Loucy (cell line): ENCODE data around the gene CNTNAP2.

Experiments used
- H2AFZ ChIP-seq: fragments of 200-600 bp; sonication (generic); 2 replicates; pipeline ENCODE4 v1.6.0; 2016; ENCODE audit warnings: antibody characterized with exemption, mild to moderate bottlenecking, low read length, moderate library complexity
- H3F3A ChIP-seq: fragments of 200-600 bp; 2 replicates; pipeline ENCODE4 v1.6.0; 2016; ENCODE audit warnings: antibody characterized with exemption, low read depth, mild to moderate bottlenecking
- H3K27me3 ChIP-seq: fragments of 200-600 bp; sonication (generic); 2 replicates; pipeline ENCODE4 v1.6.1; 2014; ENCODE audit warnings: low read length, mild to moderate bottlenecking; ENCODE audit not compliant: insufficient read depth, poor library complexity, severe bottlenecking
- H3K36me3 ChIP-seq: fragments of 200-600 bp; sonication (generic); 2 replicates; pipeline ENCODE4 v1.6.1; 2016; ENCODE audit warnings: low read length; ENCODE audit not compliant: insufficient read depth
- H3K4me1 ChIP-seq: fragments of 200-600 bp; sonication (generic); 2 replicates; pipeline ENCODE4 v1.5.1; 2014; ENCODE audit warnings: low read length, mild to moderate bottlenecking; ENCODE audit not compliant: insufficient read depth, poor library complexity, severe bottlenecking
- H3K4me2 ChIP-seq: fragments of 200-600 bp; sonication (generic); 2 replicates; pipeline ENCODE4 v1.6.0; 2014; ENCODE audit warnings: antibody characterized with exemption, low read length, low read depth, mild to moderate bottlenecking; ENCODE audit not compliant: poor library complexity, severe bottlenecking
- H3K4me3 ChIP-seq: fragments of 200-600 bp; sonication (generic); 2 replicates; pipeline ENCODE4 v1.5.1; 2014; ENCODE audit warnings: low read length, mild to moderate bottlenecking, mixed read lengths; ENCODE audit not compliant: poor library complexity, severe bottlenecking
- H3K79me2 ChIP-seq: fragments of 200-600 bp; sonication (generic); 2 replicates; pipeline ENCODE4 v1.6.1; 2014; ENCODE audit warnings: low read length; ENCODE audit not compliant: insufficient read depth
- H3K9ac ChIP-seq: fragments of 200-600 bp; sonication (generic); 2 replicates; pipeline ENCODE4 v1.6.0; 2014; ENCODE audit warnings: mild to moderate bottlenecking, low read depth, low read length, moderate library complexity; ENCODE audit not compliant: poor library complexity, severe bottlenecking
- H3K9me2 ChIP-seq: fragments of 200-600 bp; sonication (generic); replicated peaks from 2 replicates; pipeline ENCODE4 v1.6.1; 2016; ENCODE audit warnings: low read depth, low read length, mixed read lengths
- H3K9me3 ChIP-seq: fragments of 200-600 bp; sonication (generic); 2 replicates; pipeline ENCODE4 v1.6.1; 2014; ENCODE audit warnings: mild to moderate bottlenecking, antibody characterized with exemption, low read length, low read depth; ENCODE audit not compliant: insufficient read depth
- H4K20me1 ChIP-seq: fragments of 200-600 bp; sonication (generic); 2 replicates; pipeline ENCODE4 v1.6.0; 2014; ENCODE audit warnings: antibody characterized with exemption, low read length, mild to moderate bottlenecking; ENCODE audit not compliant: insufficient read depth, poor library complexity, severe bottlenecking
- EZH2phosphoT487 ChIP-seq: fragments of 200-600 bp; IDR thresholded peaks from 2 replicates; pipeline ENCODE4 v1.6.1; 2018; ENCODE audit warnings: antibody characterized with exemption, mild to moderate bottlenecking, moderate library complexity, borderline replicate concordance
- TF ChIP-seq, protein P1 (sequence below): fragments of 200-600 bp; sonication (generic); conservative IDR thresholded peaks from 2 replicates; pipeline ENCODE4 v1.5.1; 2014; ENCODE audit warnings: mild to moderate bottlenecking, antibody characterized with exemption, low read length

CNTNAP2 gene

DNA sequence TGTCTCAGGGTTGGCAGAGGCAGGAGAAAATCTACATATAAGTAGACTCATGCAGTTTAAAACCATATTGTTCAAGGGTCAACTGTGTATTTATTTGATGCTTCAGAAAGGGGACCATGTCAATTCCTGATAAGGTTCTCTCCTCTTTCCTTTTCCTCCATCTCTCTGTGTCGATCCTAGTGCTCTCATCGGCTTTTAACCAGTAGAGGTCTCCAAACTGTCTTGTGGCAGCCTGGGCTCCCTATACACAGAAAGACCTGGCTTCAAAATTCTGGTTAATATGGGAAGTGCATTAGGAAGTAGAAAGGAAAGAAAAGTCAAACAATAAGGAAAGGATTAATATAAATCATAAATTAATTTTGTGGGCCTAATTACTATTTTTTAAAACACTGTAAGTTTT lies 2169.5 kb downstream of the CNTNAP2 start:
- H3K79me2 ChIP-seq = no peaks in the 10 kb centered on the region
- no peaks in the 10 kb centered on the region for H4K20me1 ChIP-seq
- TF ChIP-seq, protein P1, sequence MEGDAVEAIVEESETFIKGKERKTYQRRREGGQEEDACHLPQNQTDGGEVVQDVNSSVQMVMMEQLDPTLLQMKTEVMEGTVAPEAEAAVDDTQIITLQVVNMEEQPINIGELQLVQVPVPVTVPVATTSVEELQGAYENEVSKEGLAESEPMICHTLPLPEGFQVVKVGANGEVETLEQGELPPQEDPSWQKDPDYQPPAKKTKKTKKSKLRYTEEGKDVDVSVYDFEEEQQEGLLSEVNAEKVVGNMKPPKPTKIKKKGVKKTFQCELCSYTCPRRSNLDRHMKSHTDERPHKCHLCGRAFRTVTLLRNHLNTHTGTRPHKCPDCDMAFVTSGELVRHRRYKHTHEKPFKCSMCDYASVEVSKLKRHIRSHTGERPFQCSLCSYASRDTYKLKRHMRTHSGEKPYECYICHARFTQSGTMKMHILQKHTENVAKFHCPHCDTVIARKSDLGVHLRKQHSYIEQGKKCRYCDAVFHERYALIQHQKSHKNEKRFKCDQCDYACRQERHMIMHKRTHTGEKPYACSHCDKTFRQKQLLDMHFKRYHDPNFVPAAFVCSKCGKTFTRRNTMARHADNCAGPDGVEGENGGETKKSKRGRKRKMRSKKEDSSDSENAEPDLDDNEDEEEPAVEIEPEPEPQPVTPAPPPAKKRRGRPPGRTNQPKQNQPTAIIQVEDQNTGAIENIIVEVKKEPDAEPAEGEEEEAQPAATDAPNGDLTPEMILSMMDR = no peak
- TF ChIP-seq EZH2phosphoT487 = no peak
- no peak overlapping the region for H3K9ac ChIP-seq
- no peak overlapping the region for H2AFZ ChIP-seq
- H3K27me3 ChIP-seq = no peaks in the 10 kb centered on the region
- H3K4me3 ChIP-seq = no peak overlapping the region
- H3K9me2 ChIP-seq = no peaks in the 10 kb centered on the region
- no peaks in the 10 kb centered on the region for H3K4me1 ChIP-seq
- no peaks in the 10 kb centered on the region for H3F3A ChIP-seq
- H3K9me3 ChIP-seq = no peaks in the 10 kb centered on the region
- H3K4me2 ChIP-seq = no peak overlapping the region
- no peaks in the 10 kb centered on the region for H3K36me3 ChIP-seq

DNA sequence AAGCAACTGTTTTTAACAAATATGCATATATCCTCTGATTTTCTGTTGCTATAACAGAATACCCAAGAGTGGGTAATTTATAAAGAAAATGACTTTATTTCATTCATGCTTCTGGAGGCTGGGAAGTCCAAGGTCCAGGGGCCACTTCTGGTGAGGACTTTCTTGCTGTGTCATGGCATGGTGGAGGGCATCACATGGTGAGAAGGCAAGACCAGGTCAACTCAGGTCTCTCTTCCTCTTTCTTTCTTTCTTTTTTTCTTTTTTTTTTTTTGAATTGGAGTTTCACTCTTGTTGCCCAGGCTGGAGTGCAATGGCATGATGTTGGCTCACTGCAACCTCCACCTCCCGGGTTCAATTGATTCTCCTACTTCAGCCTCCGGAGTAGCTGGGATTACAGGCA lies 2170.9 kb downstream of the CNTNAP2 start:
- no peaks in the 10 kb centered on the region for H4K20me1 ChIP-seq
- no peak overlapping the region for H2AFZ ChIP-seq
- no peaks in the 10 kb centered on the region for H3K36me3 ChIP-seq
- TF ChIP-seq EZH2phosphoT487 = no peak
- TF ChIP-seq, protein P1 = no peak
- H3K79me2 ChIP-seq = no peaks in the 10 kb centered on the region
- H3K9me3 ChIP-seq = no peaks in the 10 kb centered on the region
- no peaks in the 10 kb centered on the region for H3K4me1 ChIP-seq
- no peak overlapping the region for H3K4me3 ChIP-seq
- no peaks in the 10 kb centered on the region for H3F3A ChIP-seq
- no peaks in the 10 kb centered on the region for H3K9me2 ChIP-seq
- no peak overlapping the region for H3K4me2 ChIP-seq
- no peak overlapping the region for H3K9ac ChIP-seq
- no peaks in the 10 kb centered on the region for H3K27me3 ChIP-seq

DNA sequence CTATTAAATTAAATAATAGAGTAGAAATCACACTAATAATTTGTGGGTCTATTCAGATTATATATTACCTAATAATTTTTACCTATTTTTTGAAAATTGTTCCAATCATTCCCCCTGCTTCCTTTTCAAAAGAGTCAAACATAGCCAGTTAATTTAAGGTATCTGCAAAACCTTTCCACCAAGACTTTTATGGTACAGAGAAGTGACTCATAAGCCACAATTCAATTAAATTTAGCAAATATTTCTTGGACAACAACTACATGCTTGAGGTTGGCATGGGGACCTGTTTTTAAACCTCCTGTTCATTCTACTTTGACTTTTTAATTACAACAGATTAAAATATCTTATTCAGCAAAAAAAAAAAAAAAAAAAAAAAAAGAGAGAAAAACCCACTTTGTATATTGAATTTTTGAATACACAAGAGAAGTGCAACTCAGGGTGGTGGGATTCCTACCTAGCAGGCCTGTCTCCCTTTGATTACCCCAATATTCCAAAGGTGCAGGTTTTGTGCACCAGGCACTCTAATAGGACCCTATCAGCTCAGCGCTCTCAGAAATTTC lies 2172.1 kb downstream of the CNTNAP2 start:
- no peaks in the 10 kb centered on the region for H3K27me3 ChIP-seq
- no peaks in the 10 kb centered on the region for H3K4me1 ChIP-seq
- no peak for TF ChIP-seq EZH2phosphoT487
- TF ChIP-seq, protein P1 = no peak
- no peak overlapping the region for H3K4me3 ChIP-seq
- H3K36me3 ChIP-seq = no peaks in the 10 kb centered on the region
- no peaks in the 10 kb centered on the region for H3K9me3 ChIP-seq
- H3K4me2 ChIP-seq = no peak overlapping the region
- H3K9me2 ChIP-seq = no peaks in the 10 kb centered on the region
- no peaks in the 10 kb centered on the region for H3F3A ChIP-seq
- no peaks in the 10 kb centered on the region for H3K79me2 ChIP-seq
- H2AFZ ChIP-seq = no peak overlapping the region
- H4K20me1 ChIP-seq = no peaks in the 10 kb centered on the region
- no peak overlapping the region for H3K9ac ChIP-seq
